ENCODE measurements around the gene TMEM132A. TPM values are rescaled to one million over a fixed set of nuclear protein-coding genes. Genes with fewer than 3 reads are reported as not detected.

The TMEM132A gene
- total and polyA plus RNA-seq, 2 of the 13 experiments (the other 11 are each of a cell fraction or from before 2014, with no cell fraction given) = 11.1 to 32.9 TPM

- peak; percentile 87 for TF ChIP-seq ZNF574 (CRISPR knock-in tag; IDR thresholded peaks at IDR 0.05)
- no peak; the same call in 1 of the 2 replicates for TF ChIP-seq NR2F2 (IDR thresholded peaks at IDR 0.05; ENCODE audit: borderline replicate concordance, low read depth)
- TF ChIP-seq ETV5 (CRISPR knock-in tag; IDR thresholded peaks at IDR 0.05; ENCODE audit: borderline replicate concordance) = peak; percentile 86
- no peak for TF ChIP-seq PAX8 (CRISPR knock-in tag; IDR thresholded peaks at IDR 0.05; ENCODE audit: borderline replicate concordance)
- TF ChIP-seq KDM5A (IDR thresholded peaks at IDR 0.05; ENCODE audit: borderline replicate concordance, low read length) = peak; percentile 52; the same call in 1 of the 2 replicates
- no peak for TF ChIP-seq TCF7L2 (IDR thresholded peaks at IDR 0.05; ENCODE audit: low read depth, low read length)
- TF ChIP-seq MAZ (IDR thresholded peaks at IDR 0.05; ENCODE audit: borderline replicate concordance, low read depth, low read length) = no peak
- peak; percentile 90 for TF ChIP-seq MAZ (CRISPR knock-in tag; IDR thresholded peaks at IDR 0.05; ENCODE audit: low read depth)
- no peak for TF ChIP-seq IRX3 (CRISPR knock-in tag; IDR thresholded peaks at IDR 0.05; ENCODE audit: borderline replicate concordance, low read depth)
- TF ChIP-seq SIN3B (IDR thresholded peaks at IDR 0.05; ENCODE audit: low read length) = no peak; the same call in 1 of the 2 replicates
- TF ChIP-seq HDAC6 (IDR thresholded peaks at IDR 0.05; ENCODE audit: low read depth, low read length) = no peak
- TF ChIP-seq GPBP1L1 (CRISPR knock-in tag; IDR thresholded peaks at IDR 0.05) = no peak
- no peak for TF ChIP-seq ZNF256 (CRISPR knock-in tag; conservative IDR thresholded peaks at IDR 0.05)
- peak; percentile 42 for TF ChIP-seq JARID2 (CRISPR knock-in tag; IDR thresholded peaks at IDR 0.05; ENCODE audit: insufficient replicate concordance)
- no peak for TF ChIP-seq PCBP1 (IDR thresholded peaks at IDR 0.05; ENCODE audit: borderline replicate concordance, low read depth, low read length)
- peak; percentile 86 for TF ChIP-seq MEIS1 (CRISPR knock-in tag; IDR thresholded peaks at IDR 0.05; ENCODE audit: borderline replicate concordance)
- 0 out of 2 replicates have a peak, but pooled peaks have one; percentile 42 for TF ChIP-seq ZNF44 (CRISPR knock-in tag; IDR thresholded peaks at IDR 0.05)
- TF ChIP-seq, protein P1, sequence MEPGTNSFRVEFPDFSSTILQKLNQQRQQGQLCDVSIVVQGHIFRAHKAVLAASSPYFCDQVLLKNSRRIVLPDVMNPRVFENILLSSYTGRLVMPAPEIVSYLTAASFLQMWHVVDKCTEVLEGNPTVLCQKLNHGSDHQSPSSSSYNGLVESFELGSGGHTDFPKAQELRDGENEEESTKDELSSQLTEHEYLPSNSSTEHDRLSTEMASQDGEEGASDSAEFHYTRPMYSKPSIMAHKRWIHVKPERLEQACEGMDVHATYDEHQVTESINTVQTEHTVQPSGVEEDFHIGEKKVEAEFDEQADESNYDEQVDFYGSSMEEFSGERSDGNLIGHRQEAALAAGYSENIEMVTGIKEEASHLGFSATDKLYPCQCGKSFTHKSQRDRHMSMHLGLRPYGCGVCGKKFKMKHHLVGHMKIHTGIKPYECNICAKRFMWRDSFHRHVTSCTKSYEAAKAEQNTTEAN (CRISPR knock-in tag; conservative IDR thresholded peaks at IDR 0.05) = no peak
- peak; percentile 61 for TF ChIP-seq ERF (CRISPR knock-in tag; IDR thresholded peaks at IDR 0.05)
- TF ChIP-seq TFDP1 (CRISPR knock-in tag; IDR thresholded peaks at IDR 0.05; ENCODE audit: borderline replicate concordance) = peak; percentile 78
- peak; percentile 95 for TF ChIP-seq ZNF572 (CRISPR knock-in tag; IDR thresholded peaks at IDR 0.05)
- no peak for TF ChIP-seq NR2F6 (IDR thresholded peaks at IDR 0.05)
- 0 out of 2 replicates have a peak, but pooled peaks have one; percentile 17 for TF ChIP-seq NR2F6 (CRISPR knock-in tag; IDR thresholded peaks at IDR 0.05)
- peak; percentile 93 for TF ChIP-seq CCDC6 (CRISPR knock-in tag; IDR thresholded peaks at IDR 0.05)
These were observed 17.9 kb upstream of the TMEM132A start, which contains the start of gene PRPF19 (continued) for GRCh38 chr11:60906132-60906972.
